HG02981 (cell line): ENCODE results near the gene LIN28B.

Experiments used
- ATAC-seq: cut with Tn5 transposase; IDR thresholded peaks from one replicate; pipeline ENCODE4 v1.9.1; 2021; ENCODE audit warnings: mild to moderate bottlenecking, moderate library complexity; ENCODE audit not compliant: unreplicated experiment

Gene LIN28B

DNA sequence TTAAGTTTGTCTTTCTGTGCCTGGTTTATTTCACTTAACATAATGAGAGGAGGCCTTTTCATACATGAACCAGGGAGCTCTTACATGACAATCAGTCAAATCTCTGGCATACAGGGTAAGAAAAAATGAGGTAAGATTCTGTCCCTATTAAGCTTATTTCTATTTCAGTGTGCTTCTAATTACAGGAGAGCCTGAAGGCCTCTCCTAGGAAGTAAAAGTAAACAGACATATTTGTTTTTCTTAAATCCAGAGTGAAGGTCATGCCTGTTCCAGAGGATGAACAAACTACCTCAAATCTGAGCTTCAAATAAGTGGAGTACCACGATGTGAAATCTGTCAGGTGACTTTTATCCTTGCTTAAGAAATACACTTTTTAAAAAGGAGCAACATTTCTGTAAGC lies 150.3 kb downstream of the LIN28B start:
- no peak for ATAC-seq

DNA sequence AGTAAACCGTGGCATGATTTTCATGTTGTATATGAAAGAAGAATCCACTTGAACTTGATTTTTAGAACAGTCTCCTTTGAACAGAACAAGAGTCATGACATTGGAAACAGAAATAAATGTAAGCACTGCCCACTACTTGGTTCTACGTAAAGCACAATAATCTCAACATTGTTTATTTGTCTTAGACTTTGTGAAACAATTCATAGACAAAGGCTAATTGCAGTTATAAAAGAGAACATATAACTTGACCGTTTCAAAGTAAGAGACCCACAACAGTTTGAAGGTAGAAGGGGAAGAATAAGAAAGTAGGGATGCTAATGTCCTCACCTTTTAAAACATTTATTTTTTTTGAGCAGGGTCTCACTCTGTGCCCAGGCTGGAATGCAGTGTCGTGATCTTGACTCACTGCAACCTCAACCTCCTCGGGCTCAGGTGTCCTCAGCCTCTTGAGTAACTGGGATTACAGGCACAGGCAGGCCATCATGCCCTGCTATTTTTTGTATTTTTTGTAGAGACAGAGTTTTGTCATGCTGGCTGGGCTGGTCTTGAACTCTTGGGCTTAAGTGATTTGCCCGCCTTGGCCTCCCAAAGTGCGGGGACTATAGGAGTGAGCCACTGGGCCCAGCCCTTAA lies 151.8 kb downstream of the LIN28B start:
- ATAC-seq: no peak

DNA sequence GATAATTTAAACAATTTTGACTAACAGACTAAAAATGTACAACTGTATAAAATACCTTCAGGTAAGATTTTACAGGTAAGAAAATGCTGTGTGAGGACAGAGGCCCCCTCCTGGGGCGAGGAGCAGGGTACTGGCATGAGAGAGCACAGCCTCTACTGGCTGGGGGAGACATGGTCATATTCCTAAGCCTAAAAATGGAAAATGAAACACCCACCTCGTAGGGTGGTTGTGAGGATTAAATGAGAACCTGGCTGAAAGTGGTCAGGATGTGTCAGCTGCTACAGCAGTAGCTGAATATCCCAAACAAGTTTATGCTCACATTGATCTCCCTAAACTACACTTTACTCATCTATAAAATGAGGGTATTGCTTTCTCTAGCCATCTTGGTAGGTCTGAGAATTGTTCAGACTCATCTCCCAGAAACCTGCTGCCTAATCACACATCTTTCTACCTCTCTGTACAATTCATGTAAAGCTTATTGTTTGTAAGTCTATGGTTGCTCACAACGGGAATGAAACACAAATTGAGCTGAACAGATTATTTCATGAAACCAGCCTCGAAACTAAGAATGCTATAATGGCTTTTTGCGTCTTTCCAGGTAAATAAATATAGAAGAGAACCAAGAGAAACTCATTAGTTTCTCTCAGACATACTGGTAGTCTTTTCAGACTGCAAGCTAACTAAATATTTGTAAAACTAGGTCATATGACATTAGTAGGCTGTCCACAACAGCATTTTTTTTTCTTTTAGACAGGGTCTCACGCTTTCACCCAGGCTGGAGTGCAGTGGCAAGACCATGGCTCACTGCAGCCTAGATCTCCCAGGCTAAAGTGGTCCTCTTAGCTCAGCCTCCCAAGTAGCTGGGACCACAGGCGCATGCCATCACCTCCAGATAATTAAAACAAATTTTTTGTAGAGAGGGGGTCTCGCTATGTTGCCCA lies 153.3 kb downstream of the LIN28B start:
- no peak for ATAC-seq

DNA sequence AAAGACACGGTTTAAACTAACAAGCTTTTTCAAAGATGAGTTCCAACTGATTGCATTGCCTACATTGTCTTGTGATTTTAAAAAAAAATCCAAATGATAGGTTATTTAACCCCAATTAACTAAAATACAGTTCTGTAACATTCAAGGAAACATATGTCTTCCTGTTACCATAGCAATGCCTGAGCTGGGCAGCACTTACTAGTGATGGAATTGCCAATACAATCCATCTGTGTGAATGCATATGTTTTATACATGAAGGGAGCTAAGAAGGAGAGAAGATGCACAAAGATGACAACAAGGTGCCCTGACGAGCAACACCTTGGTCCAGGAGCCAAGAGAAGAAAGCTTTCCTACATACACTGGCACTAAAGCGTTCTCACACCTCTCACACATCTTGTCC lies 154.2 kb downstream of the LIN28B start:
- no peak for ATAC-seq

DNA sequence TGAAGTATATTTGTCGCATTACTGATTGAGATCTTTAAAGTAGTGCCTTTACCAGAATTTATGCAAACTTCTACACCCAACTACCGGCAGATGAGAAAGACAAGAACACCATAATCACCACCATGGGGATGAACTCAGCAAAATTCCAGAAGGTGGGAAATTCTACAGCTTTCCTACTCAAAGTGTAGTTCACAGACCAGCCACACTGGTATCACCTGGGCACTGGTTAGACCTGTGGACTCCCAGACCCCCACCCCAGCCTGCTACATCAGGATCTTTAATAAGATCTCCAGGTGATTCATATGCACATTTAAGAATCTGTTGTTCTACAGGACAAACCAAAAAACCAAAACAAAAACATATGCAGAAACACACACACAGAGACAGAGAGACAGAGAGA lies 155.0 kb downstream of the LIN28B start:
- ATAC-seq: no peak

DNA sequence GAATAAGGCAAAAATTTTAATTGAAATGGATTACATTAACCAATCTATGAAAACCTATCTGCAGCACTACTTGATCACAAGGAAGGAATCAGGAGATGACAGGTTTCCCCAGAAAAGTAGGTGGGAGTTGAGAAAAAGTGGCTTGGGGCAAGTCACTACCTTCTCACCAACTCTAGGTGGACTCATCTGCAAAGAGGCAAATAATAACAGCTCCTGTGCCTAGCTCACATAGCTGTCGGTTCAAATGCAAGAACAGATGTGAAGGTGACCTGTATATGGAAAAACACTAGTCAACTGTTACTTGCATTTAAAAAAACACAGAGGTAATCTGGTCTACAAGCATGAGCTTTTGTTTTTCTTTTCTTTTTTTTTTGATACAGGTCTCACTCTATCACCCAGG lies 155.7 kb downstream of the LIN28B start:
- ATAC-seq: no peak

DNA sequence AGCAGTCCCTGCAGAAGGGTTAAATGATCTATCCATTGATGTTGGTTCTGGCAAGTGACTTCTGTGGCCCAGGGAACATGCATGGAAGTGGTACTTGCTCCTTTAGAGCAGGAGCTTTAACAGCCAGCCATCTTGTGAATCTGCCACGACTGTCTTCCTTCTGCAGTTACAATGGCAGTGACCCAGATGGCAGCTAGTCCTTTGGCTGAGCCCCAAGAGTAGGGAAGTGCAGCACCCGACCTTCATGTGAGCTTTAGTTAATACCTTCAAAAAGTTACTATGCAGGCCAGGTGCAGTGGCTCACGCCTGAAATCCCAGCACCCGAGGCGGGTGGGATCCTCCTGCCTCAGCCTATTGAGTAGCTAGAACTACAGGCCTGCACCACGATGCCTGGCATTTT lies 156.5 kb downstream of the LIN28B start:
- ATAC-seq: no peak

DNA sequence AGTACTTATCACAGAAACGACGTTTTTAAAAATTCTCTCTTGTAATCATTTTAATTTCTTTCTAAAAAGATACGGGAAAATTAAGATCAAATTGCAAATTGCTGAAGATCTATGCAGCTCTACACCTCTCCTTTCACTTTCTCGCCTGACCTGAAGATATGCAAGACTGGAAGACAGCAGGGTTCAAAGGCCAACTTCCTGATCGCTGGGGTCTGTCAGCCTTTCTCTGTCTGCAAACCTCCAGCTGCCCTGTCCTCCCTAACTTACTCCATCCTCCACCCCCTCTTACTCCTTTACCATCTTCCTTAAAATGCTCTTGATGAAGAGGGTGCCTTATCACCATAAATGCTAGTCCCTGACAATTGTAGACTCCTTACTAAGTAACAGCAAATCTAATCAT lies 159.2 kb downstream of the LIN28B start:
- no peak for ATAC-seq

DNA sequence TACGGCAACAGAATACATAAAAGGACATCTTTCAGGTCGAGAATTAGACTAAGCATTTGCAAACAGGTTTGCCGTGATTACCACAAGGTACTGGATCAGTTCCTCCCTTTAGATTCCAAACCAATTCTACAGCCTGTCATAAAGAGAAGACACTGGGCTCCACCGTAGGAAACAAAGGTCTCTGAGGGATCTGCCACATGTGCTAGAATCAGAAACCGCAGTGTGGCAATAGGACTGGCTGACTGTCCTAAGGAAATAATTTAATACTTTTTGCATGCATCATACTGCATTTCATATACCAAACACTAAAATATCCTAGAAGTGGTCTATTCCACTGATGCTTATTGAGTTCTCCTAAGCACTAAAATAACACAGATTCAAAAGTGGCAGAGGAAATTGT lies 163.7 kb downstream of the LIN28B start:
- no peak for ATAC-seq

DNA sequence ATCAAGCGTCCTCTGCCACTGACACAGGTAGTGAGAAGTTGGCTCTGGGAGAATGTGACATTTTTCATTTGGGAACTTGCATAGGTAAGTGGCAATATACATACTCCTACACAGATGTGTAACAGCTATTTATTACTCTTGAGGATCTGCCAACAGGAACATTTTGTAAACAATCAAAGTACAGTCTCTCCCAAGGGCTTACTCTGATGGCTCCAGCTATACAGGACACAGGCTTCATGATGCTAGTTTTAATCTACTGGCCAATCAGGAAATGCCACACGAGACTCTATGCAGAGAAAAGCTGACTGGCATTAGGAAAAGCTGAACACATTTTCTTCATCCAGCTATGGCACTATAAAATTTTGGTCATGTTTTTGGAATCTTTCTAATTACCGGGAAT lies 165.1 kb downstream of the LIN28B start:
- ATAC-seq: no peak

DNA sequence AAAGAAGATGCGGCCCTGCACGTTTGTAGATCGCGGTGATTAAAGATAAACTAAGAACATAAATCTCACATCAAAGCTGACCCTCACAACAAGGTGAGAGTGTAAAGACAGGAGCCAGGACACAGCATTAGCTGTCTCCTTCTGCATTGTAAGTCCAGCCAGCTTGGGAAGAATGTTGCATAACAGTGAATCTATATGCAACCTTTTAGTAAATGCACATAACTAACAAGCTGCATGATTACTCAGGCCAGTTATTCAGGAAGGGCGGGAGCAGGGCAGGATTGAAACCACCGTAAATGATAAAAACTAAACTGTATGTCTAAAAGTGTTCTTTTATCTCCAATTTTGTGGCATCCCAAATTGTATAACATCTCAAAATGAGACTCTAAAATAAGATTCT lies 165.8 kb downstream of the LIN28B start:
- no peak for ATAC-seq
